ENCODE results near the gene TCP10L. TPM values are rescaled to one million over a fixed set of nuclear protein-coding genes. Genes with fewer than 3 reads are reported as not detected.

TCP10L gene
- 0.25 and 0.26 TPM in 2 replicates for total RNA-seq

GRCh38 chr21:32585042-32585710, at the start of gene TCP10L:
Gene TCP10L, minus strand, starts transcription at chr21:32585523. Its CDS starts 1,219 bp downstream, at chr21:32584304.

GRCh38 chr21:32612075-32612998, 27.0 kb upstream of the TCP10L start, which contains the start of gene CFAP298:
Gene CFAP298, minus strand, starts transcription at chr21:32612377. Its CDS starts 134 bp downstream, at chr21:32612243.

Other genes with a start within 250 kb of the TCP10L start
- gene URB1, start 192.5 kb downstream of the TCP10L start, total RNA-seq, result 12.4 and 19.0 TPM in 2 replicates
- 24.5 and 47.8 TPM in 2 replicates for gene EVA1C, start 172.8 kb downstream of the TCP10L start, total RNA-seq
- 23.9 and 31.3 TPM in 2 replicates for gene CFAP298, start 26.9 kb upstream of the TCP10L start, total RNA-seq
- 15.3 and 15.7 TPM in 2 replicates for gene SYNJ1, start 142.5 kb upstream of the TCP10L start, total RNA-seq
- gene PAXBP1, start 186.2 kb upstream of the TCP10L start, total RNA-seq, result 20.5 and 21.2 TPM in 2 replicates

Data from aortic smooth muscle cell (primary cell).